NCI-H1105 treated with DMSO at 0.1 percent for 48 hours (cell line): ENCODE data around the gene GTF2F2.
"Not testable (repeated sequence)": the region's sequence is repeated elsewhere in the genome, so short reads cannot be mapped to it uniquely, and the experiment has no call there.

ENCODE experiments used
- DNase-seq: peaks from one replicate; lab custom pipeline; 2025; lab: John Stamatoyannopoulos, UW

GTF2F2 gene

DNA sequence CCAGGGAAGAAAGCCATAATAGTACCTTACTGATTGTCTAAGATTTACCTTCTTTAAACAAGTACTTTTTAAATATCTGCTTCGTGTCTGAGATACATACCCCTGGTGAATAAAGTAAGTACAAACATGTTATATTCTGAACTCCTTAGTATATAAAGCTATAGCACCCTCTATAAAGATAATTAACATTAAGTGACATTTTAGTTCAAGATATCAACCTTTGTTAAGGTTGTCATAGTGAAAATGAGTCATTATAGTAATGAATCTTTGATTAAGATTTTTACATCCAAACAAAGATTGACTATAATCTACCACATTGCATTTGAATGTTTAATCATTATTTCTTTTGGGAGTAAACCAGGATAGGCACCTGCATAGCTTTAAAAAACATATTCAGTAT lies 135.9 kb downstream of the GTF2F2 start:
- no peak for DNase-seq

DNA sequence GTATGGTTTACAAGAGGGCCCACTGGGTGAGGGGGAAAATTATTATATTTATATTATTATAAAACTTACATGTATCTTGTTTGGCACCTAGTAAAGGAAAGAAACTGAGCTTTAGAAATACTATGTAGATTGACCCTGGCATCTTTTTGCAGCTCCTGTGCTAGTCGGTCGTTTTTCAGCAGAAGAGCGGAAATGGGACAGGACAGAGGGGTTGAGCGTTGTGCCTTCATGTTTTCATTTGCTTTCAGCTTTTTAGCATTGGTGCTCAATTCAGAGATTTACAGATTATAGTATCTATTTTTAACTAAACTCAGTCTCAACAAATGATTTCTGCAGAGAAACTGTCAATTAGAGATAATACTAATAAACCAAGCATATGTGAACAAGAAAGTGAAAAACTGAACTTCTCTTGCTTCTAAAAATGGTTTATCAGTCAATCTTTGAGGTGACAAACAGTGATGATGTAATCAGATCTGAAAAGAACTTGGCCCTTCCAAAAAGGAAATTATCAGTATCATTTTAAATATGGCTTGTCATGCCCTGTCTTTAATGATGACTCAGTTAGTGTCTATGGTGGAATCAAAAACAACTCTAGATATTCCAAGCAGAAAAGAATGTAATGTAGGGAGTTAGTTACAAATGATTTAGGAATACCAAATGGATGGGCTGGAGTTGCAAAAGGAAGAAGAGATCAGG lies 137.5 kb downstream of the GTF2F2 start:
- DNase-seq, result no peak

DNA sequence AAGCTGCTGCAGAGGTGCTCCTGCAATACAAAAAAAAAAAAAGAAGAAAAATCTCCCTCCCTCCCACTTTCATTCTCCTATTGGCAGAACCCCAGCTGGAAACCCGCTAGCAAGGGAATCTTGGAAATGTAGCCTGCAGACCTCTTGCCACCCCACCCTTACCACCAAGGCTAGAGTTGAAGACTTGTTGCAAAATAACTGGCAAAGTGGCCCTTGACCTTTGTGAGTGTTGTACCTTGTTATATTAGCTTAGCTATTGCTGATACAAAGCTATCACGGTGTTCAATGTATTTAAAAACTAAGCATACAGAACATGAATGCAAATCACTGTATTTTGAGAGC lies 138.0 kb downstream of the GTF2F2 start:
- no peak for DNase-seq

DNA sequence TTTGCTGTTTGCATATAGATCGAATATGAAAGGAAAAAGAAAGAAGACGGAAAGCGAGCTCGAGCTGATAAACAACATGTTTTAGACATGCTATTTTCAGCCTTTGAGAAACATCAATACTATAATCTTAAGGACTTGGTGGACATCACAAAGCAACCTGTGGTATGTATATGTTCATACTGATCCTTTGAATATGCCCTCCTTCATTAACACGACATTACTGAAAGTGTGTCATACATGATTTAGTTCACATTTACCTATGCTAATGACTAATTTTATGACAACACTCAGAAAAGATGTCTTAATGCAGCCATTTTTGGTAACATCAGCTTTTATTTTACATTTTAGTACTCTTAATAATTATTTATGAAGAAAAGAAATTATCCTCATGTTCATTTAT lies 146.9 kb downstream of the GTF2F2 start:
- DNase-seq, result no peak

DNA sequence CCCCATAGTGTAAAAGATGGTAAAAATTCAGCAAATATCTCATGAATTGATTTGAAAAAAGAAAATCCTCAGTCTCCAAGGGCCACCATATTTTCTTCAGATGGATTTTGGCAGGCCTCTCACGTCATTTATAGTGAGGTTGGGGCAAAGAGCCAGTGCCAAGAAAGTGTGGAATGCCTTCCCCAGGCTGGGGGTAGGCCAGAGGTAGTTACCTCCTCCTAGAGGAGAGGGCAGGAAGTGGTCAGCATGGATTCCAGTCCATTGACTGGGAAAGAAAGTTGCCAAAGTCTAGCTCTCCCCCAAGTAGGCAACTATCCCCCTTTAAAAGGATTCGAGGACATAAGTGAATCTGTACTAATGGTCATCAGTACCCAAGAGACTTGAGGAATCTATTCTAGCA lies 148.9 kb downstream of the GTF2F2 start:
- DNase-seq, result no peak

DNA sequence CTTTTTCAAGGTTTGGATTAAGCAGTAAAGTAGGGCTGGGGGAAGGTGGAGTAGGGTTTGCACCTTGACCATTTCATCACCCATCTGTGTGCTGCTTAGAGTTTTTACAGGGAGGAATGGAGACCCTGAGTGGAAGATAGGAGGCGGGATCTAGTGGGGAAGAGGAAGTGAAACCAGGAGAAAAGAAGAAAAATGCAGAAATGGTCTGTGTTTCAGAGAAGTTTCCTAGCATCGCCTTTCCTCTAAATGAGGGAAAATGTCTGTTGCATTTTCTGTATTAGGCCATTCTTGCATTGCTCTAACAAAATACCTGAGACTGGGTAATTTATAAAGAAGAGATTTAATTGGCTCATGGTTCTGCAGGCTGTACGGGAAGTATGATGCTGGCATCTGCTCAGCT lies 156.6 kb downstream of the GTF2F2 start:
- DNase-seq, result no peak

DNA sequence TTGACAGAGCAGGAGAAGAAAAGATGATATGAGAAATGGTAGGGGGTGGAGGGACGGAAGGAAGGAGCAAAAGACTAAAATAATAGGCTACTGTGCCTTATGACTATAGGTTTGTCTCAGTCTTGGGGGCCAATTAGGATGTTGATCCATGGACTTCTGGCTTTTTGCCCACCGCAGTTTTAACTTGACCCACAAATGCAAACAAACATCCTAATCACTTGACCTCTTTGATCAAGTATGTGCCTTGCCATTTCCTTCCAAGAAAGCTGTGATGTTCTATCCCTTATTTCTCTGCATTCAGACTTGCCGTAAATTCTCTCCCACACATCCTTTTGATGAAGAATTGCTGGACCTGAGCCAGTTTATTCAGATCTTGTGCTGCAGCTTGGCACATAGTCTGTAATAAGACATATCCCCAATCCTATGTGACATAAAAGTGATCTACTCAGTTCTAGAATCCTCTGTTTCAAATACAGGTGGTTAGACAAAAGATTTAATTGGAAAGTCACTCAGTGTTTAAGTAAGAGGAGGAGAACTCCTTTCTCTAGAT lies 157.9 kb downstream of the GTF2F2 start:
- DNase-seq, result no peak

DNA sequence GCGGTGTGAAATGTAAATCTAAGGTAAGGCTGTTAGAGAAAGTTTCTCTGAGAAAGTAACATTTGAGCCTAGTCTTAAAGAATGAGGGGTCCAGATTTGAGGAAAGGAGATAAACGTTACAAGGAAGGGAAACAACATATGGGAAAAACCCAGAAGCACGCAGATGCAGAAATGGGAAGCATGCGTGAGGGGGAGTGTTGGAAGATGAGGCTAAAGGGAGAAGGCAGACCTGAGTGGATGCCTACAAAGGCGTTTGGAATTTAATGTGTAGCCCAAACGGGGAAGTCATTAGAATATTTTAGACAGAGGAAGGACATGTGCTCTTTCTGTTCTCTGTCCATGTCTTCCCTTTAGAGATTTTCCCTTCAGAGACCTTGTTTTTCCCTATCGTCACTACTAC lies 159.7 kb downstream of the GTF2F2 start:
- no peak for DNase-seq

DNA sequence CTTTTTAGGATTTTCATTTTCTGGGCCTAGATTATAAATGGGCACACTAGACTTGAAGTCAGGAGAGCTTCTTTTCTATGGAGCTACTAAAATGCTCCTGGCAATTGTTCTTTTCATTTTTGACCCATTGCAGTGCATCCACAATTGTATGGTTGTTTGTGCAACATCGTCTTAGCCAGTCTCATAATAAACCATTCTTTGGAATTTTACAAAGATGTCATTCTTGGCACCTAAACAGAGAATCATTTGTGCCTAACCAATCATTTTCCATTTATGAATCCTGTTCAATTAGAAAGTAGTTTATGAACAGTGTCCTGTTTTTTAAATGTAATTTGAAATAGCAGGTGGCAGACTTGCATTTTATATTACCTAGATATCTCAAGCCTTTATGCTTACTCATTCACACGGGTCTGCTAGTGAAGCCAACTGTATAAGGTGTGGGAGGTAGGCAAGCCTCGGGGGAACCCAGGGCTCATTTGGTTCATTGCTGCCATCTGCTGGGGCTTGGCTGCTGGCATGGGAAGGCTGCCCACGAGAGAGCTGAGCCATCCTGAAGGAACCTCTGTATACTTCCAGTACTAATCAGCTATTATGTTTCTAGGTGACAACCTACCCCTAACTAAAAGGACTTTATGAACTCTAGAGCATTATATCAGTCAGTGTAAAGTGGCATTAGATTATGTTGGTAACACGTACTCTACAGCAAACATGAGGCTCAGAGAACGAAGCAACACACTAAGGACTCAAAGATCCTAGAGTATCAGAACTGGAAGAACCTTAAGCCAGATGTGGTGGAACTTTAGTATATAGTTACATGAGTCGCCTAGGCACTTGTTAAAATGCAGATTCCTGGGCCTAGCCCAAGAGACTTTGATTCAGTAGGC lies 160.7 kb downstream of the GTF2F2 start:
- peak; percentile 44 for DNase-seq

DNA sequence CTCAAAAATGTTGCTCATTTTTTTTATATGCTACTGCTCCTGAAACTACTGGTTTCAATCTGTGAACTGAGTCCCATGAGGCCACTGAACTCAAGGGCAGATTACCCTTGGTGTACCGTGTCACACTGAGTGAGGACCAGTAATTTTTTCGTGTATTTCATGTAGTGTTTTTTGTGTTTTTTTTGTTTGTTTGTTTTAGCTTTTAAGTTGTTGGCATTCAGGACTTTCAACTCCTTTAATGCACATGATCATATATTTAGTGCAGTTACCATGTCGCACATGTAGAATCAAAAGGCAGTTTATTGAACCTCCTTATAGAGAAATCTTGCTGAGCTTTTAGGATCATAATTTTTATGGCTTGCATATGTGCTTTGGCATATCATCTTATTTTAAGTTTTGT lies 162.7 kb downstream of the GTF2F2 start:
- DNase-seq, result no peak

DNA sequence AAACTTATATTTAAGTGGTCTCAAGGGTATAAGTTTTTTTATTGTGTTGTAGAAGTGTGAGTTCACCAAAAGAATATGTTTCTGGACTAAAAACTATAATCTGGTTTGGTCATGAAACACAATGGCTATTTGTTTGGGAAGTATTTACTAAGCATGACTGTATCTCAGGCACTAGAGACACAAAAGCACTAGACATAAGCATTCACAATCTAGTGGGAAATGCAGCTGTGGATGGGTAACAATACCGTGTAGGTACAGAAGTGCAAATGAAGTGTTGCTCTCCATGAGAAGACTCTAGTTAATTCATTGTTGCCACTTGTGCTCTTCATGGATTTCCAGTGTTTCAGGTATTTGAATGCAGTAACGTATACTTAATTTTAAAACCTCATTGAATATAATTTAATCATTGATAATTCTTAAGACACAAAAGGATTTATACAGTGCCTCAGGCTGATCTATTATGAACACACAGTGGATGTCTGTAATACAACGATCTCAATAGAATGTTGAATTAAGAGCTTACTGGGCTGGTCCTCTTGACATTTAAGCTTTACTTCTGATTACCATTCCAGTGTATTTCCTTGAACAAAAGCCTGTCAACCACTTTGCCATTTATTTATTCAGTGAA lies 169.7 kb downstream of the GTF2F2 start:
- DNase-seq, result no peak

DNA sequence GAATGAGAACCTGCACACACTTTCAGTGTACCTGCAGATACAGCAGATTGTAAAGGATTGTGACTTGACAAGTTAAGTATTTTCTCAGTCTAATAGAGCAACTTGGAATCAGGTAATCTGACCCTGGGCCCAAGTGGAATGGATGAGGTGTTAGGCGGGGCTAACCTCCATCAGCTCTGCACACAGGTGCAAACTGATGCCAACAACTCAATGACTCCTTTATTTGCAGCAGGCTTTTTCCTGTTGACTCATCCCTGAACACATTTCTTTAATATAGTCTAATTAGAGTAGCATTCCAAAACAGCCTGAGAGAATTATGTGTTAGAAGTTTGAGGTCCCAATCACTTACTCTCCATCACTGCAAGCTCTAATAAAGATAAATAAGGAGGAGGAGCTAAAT lies 171.9 kb downstream of the GTF2F2 start:
- DNase-seq, result no peak

DNA sequence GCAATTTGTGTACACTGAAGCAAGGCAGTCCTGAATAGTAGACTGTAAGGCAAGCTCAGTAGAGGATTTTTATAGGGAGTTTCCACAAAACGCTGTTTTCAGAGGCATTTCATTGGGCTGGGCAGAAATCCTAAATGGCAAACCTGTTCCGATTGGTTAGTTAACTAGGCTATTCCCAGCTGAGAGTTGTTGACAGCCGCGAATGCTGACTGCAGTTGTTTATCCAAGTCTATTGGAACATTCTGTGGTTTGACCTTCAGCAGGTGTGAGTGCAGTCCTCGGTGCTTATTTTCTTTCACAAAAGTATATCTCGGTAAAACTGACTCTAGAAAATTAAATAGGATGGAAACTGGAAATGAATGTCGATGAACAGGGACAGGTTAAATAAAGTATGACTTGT lies 175.2 kb downstream of the GTF2F2 start:
- no peak for DNase-seq

DNA sequence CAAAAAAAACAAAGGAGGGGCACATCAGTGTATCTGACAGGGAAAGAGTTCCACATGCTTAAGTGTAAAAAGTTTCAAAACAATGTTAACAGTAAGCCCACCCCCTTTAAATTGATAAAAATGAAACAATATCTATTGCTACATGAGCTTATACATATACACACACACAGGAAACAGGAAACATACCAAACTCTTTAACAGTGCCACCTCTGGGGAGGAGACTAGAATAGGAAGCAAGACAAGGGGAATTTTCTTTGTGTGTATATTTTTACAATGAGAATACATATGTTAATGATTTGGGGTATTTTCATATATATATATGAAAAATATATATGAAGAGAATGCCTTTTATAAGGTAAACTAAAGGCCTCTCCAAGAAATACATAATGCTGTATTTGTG lies 175.9 kb downstream of the GTF2F2 start:
- DNase-seq, result no peak

DNA sequence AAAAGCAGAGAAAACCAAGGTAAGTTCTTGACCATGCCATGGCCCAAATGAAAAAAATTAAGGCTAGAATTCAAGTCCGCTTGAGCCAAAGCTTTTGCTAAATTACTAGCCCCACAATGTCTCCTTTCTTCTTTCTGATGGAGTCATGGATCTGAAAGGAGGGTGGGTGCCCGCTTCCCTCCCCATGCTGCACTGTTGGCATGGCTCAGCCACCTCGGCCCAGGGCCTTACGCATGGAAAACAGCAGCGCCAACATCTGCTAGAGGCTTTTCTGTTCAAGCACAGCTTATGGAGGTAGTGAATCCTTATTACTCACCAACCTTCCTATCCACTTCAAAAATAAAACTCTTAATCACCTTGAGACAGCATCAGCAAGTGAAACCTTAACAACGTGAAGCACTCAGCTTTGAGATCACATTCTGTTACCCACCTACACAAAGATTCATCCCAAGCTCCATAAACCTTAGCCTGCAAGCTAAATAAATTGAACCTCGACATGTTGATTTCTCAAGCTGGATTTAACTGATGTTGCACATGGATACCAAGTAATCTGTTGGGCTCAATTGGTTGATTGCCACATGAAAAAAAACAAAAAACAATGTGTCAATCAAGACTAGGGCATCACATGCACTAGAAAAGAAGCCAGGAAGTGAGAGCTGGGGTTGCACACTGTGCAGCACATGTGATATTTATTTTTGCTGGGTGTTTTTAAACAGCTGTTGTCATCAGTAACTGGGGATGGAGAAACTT lies 177.3 kb downstream of the GTF2F2 start:
- no peak for DNase-seq

DNA sequence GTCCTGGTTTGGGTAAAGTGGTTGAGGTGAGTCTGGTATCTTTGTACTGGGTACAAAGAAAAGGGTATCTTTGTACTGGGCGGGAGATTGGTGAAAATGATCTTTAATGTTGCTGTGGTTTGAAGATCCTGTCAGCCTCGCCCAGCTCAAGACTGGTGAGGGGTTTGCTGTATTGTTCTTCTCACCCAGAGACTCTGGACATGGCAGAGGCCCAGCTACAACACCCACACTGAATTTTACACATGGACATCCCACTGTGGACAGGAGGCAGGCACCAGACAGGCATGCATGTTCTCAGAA lies 177.8 kb downstream of the GTF2F2 start:
- no peak for DNase-seq

DNA sequence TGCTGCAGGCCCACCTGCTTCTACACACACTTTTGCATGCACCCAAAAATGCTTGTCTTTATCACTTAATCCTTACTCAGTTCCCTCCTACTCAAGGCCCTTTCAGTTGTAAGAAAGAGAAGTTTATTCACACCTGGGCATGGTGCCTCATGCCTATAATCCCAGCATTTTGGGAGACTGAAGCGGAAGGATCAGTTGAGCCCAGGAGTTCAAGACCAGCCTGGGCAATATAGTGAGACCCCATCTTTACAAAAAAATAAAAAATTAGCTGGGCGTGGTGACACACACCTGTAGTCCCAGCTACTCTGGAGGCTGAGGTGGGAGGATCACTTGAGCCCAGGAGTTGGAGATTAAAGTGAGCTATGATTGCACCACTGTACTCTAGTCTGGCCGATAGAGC lies 178.2 kb downstream of the GTF2F2 start:
- not testable (repeated sequence) for DNase-seq

DNA sequence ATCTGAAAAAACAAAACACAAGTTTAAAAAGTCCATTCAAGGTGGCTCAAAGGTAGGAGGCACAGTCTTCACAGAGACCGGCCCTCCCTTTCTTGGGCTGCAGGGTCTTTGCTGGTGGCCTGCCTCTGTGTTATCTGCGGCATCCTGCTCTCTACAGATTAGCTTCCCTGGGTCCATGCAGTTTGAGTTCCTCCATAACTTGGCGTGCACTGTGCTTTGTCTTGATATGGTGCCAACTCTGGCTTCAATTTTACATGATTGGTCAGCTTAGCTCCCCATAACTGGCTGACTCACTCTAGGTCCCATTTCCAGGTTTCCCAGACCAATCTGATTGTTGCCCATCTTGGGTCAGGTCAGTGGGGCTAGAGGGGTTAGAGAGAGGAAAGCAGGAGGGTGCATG lies 178.9 kb downstream of the GTF2F2 start:
- DNase-seq, result no peak

DNA sequence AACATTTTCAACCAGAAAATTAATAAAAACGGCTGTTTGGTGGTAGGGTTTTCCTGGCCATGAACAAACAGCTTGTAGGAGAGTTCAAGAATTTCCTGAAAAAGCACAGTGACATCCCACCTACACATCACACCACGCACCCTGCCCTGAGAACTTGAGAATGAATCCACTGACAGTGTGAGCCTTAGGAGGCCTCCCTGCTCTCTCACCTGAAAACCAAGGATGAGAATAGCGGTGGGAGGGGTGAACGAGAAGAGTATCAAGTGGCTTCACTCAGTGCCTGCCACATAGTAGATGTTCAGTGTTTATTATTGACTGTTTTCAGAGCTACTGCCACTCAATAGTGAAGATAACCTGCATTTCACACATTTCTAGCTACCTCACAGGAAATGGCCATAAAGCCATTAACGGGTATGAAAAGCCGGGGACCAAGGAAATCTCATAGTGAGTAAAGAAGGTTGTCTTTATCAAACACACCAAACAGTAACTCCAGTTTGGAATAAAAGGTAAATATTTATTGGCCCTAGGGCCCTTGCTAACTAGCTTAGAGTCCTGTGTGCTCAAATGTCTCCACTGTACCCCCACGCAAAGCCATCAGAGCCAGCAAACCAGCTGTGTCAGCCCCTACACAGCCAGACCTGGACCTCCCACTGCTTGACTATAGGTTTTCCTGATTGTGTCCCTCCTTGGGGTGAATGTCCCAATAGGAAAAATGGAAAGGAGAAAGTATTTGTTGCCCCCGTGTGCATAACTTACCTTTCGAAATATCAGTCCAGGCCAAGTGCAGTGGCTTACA lies 180.1 kb downstream of the GTF2F2 start:
- DNase-seq, result no peak

DNA sequence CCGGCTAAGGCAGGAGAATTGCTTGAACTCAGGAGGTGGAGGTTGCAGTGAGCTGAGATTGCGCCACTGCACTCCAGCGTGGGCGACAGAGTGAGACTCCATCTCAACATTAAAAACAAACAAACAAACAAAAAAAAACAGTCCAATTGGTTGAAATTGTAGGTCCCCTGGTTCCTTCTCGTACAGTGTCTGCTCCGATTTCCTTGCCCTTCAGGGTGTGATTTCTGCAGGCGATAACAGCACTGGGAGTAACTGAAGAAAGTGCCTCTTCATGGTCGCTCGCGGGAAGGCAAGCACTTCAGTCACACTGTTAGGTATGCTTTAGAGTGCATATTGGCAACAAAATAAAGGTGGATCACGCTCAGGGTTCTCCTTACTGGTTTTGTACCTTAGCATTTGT lies 181.0 kb downstream of the GTF2F2 start:
- DNase-seq, result no peak

DNA sequence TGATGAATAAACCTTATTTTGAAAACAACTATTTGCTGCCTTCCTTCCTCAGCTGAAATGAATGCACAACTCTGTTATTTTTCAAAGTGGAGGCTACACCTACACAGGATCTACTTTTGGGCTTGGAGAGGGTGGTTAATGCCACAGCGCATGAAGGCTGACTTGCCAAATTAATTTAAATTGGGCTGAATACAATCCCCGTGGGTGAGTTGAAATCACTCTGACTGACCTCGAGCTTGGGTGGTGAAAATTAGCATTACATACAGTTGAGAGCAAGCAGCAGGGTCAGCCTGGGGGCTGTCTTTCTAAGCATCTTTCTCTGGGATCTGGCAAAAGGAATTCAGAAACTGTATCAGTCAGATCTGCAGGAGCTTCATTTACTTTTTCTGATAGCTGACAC lies 182.2 kb downstream of the GTF2F2 start:
- no peak for DNase-seq

DNA sequence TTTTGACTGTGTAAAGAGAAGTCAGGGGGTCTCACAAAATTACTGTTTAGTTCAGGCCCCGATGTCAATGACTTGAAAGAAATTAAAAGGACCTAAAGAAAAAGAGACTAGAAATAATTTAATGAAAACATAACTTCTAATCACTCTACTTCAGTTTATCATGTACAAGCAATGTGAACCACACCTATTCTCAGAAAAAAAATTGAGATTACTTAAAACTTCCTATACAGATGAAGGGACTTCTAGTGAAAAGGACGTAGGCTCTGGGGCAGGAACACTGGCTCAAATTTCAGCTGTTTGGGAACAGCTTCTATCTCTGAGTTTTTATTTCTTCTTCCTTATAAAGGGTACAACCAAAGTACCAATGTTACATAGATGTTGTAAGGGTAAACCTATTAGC lies 182.7 kb downstream of the GTF2F2 start:
- no peak for DNase-seq
